HG02588 (cell line): Measurements from ENCODE around the gene NDUFA11.
"Not testable (repeated sequence)": the region's sequence is repeated elsewhere in the genome, so short reads cannot be mapped to it uniquely, and the experiment has no call there.

Experiments used
- ATAC-seq: cut with Tn5 transposase; IDR thresholded peaks from one replicate; pipeline ENCODE4 v1.9.1; 2021; ENCODE audit warnings: mild to moderate bottlenecking, moderate library complexity; ENCODE audit not compliant: unreplicated experiment

The NDUFA11 gene

GRCh38 chr19:5891572-5891937, 12.0 kb downstream of the NDUFA11 start:
- ATAC-seq, result no peak

- no peak for ATAC-seq
These were observed 13.5 kb downstream of the NDUFA11 start for GRCh38 chr19:5890099-5890498.

- ATAC-seq, result no peak
These were observed 14.2 kb downstream of the NDUFA11 start for GRCh38 chr19:5889288-5889971.

- ATAC-seq, result not testable (repeated sequence)
These were observed 19.4 kb downstream of the NDUFA11 start for GRCh38 chr19:5884065-5884811.

GRCh38 chr19:5883157-5883873, 20.3 kb downstream of the NDUFA11 start:
- not testable (repeated sequence) for ATAC-seq

GRCh38 chr19:5882421-5882968, 21.1 kb downstream of the NDUFA11 start:
- no peak for ATAC-seq

- no peak for ATAC-seq
These were observed 21.9 kb downstream of the NDUFA11 start for GRCh38 chr19:5881543-5882299.

GRCh38 chr19:5880604-5881078, 22.9 kb downstream of the NDUFA11 start:
- ATAC-seq, result no peak

GRCh38 chr19:5880196-5880595, 23.4 kb downstream of the NDUFA11 start:
- no peak for ATAC-seq

GRCh38 chr19:5877882-5878281, 25.7 kb downstream of the NDUFA11 start:
- ATAC-seq, result no peak

- ATAC-seq, result no peak
These were observed 26.2 kb downstream of the NDUFA11 start for GRCh38 chr19:5877427-5877826.

- not testable (repeated sequence) for ATAC-seq
These were observed 29.1 kb downstream of the NDUFA11 start for GRCh38 chr19:5874496-5874895.

- ATAC-seq, result no peak
These were observed 29.9 kb downstream of the NDUFA11 start for GRCh38 chr19:5873617-5874199.

GRCh38 chr19:5870986-5871394, 32.6 kb downstream of the NDUFA11 start:
- no peak for ATAC-seq

- ATAC-seq, result no peak
These were observed 36.1 kb downstream of the NDUFA11 start for GRCh38 chr19:5867201-5868136.

- ATAC-seq, result no peak
These were observed 37.8 kb downstream of the NDUFA11 start for GRCh38 chr19:5865772-5866171.

- no peak for ATAC-seq
These were observed 38.7 kb downstream of the NDUFA11 start for GRCh38 chr19:5864725-5865486.

GRCh38 chr19:5864013-5864720, 39.4 kb downstream of the NDUFA11 start:
- ATAC-seq, result no peak
